K562 (cell line): Measurements from ENCODE around the gene RIOX2. TPM values are rescaled to one million over a fixed set of nuclear protein-coding genes. Genes with fewer than 3 reads are reported as not detected.

ENCODE experiments used
- ATAC-seq: fragments of 200-7000 bp; cut with Tn5 transposase; 3 replicates; pipeline ENCODE4 v1.9.1; 2020; ENCODE audit warnings: moderate library complexity
- BruUV-seq: library from RNA; stranded (reverse); fragments of 400-500 nt; replicated peaks from 2 replicates; lab custom pipeline; 2021; lab: Mats Ljungman, UMichigan
- CTCF ChIA-PET: fragments of 300-600 bp; formaldehyde crosslinking; extraction: SDS; loops from one replicate; lab custom pipeline; 2021; ENCODE audit warnings: low intra/inter-chr PET ratio; lab: Yijun Ruan, JAX
- POLR2A ChIA-PET: fragments of 300-600, 350-650 bp; sonication (Branson Sonifier 250); formaldehyde crosslinking; extraction: SDS; loops from one replicate; lab custom pipeline; 2021; ENCODE audit warnings: antibody characterized with exemption, inconsistent platforms; lab: Yijun Ruan, JAX
- DNase-seq, 4 experiments: peaks; one replicate each; pipeline versions ENCODE4 v3.0.0 to v3.0.0-alpha.2; 2011 to 2018; ENCODE audit warnings: low spot score in 3 of 4, mixed read lengths in 3 of 4; ENCODE audit errors: extremely low read depth in 1 of 4
- FAIRE-seq: peaks from 2 replicates; lab custom pipeline; 2011; peaks lifted over from hg19 to GRCh38; lab: Jason Lieb, UNC
- H2AFZ ChIP-seq: 2 replicates; pipeline ENCODE4 v1.6.0; 2011; ENCODE audit warnings: low read depth, low read length, control low read depth, inconsistent platforms
- H3K27ac ChIP-seq: fragments of 200-600 bp; 3 replicates; pipeline ENCODE4 v1.8.0; 2011; ENCODE audit warnings: low read depth, mild to moderate bottlenecking, control low read depth, inconsistent platforms, low read length, moderate library complexity, mixed read lengths; ENCODE audit errors: extremely low read depth
- H3K27me3 ChIP-seq, 2 experiments: fragments of 300-600 bp in 1 of 2; 2 replicates in 1 of 2; 3 replicates in 1 of 2; pipeline versions ENCODE4 v1.6.0 to v1.8.0; 2011; ENCODE audit warnings: inconsistent platforms in 2 of 2, low read length in 2 of 2, mild to moderate bottlenecking in 1 of 2, mixed read lengths in 1 of 2, moderate library complexity in 1 of 2; ENCODE audit not compliant: control insufficient read depth in 2 of 2, insufficient read depth in 2 of 2
- H3K36me3 ChIP-seq: fragments of 300-600 bp; 3 replicates; pipeline ENCODE4 v1.8.0; 2011; ENCODE audit warnings: mild to moderate bottlenecking, low read length, inconsistent platforms; ENCODE audit not compliant: control insufficient read depth, insufficient read depth
- H3K4me1 ChIP-seq, 2 experiments: fragments of 200-600 bp in 1 of 2; replicated peaks in 1 of 2; 2 replicates in 1 of 2; 3 replicates in 1 of 2; pipeline versions ENCODE4 v1.5.1 to v1.8.0; 2011; ENCODE audit warnings: inconsistent platforms in 2 of 2, low read length in 2 of 2, mild to moderate bottlenecking in 1 of 2, mixed read lengths in 1 of 2, moderate library complexity in 1 of 2; ENCODE audit not compliant: control insufficient read depth in 2 of 2, insufficient read depth in 2 of 2
- H3K4me2 ChIP-seq: 2 replicates; pipeline ENCODE4 v1.6.1; 2011; ENCODE audit warnings: low read length, control low read depth, inconsistent platforms, mixed read lengths; ENCODE audit not compliant: insufficient read depth
- H3K4me3 ChIP-seq: fragments of 200-600 bp; sonication (generic), shearing (Covaris generic); 2 replicates; pipeline ENCODE4 v1.5.1; 2016; ENCODE audit warnings: control low read depth, inconsistent platforms
- H3K79me2 ChIP-seq: fragments of 200-600 bp; 3 replicates; pipeline ENCODE4 v1.8.0; 2011; ENCODE audit warnings: low read length, inconsistent platforms; ENCODE audit not compliant: control insufficient read depth, insufficient read depth
- H3K9ac ChIP-seq, 2 experiments: 2 replicates each; pipeline versions ENCODE4 v1.6.0 to v1.6.1; 2011; ENCODE audit warnings: low read depth in 2 of 2, low read length in 2 of 2, control low read depth in 1 of 2, inconsistent platforms in 1 of 2, mild to moderate bottlenecking in 1 of 2, mixed read lengths in 1 of 2; ENCODE audit not compliant: insufficient read depth in 1 of 2
- H3K9me1 ChIP-seq: one replicate; pipeline ENCODE4 v1.6.0; 2011; ENCODE audit warnings: inconsistent platforms, mild to moderate bottlenecking, low read length, moderate library complexity; ENCODE audit not compliant: control insufficient read depth, insufficient read depth
- H3K9me3 ChIP-seq: replicated peaks from 2 replicates; pipeline ENCODE4 v1.5.1; 2011; ENCODE audit warnings: low read depth, low read length, inconsistent platforms; ENCODE audit not compliant: control insufficient read depth, insufficient read depth
- H4K20me1 ChIP-seq: replicated peaks from 2 replicates; pipeline ENCODE4 v1.6.1; 2011; ENCODE audit warnings: low read length, inconsistent platforms, mixed read lengths; ENCODE audit not compliant: control insufficient read depth, insufficient read depth
- ADNP ChIP-seq: fragments of 200-800 bp; sonication (Bioruptor generic); IDR thresholded peaks from 2 replicates; pipeline ENCODE4 v1.6.1; 2016; ENCODE audit warnings: missing genetic modification characterization, missing compliant biosample characterization
- DLX4 ChIP-seq: fragments of 250-450 bp; sonication (Bioruptor Pico); IDR thresholded peaks from 2 replicates; pipeline ENCODE4 v1.6.1; 2021; ENCODE audit warnings: mild to moderate bottlenecking
- ESRRB ChIP-seq: fragments of 250-450 bp; sonication (Bioruptor Pico); IDR thresholded peaks from 2 replicates; pipeline ENCODE4 v1.5.0; 2020; ENCODE audit warnings: mild to moderate bottlenecking, moderate library complexity, borderline replicate concordance
- FOXP1 ChIP-seq: sonication (generic); formaldehyde crosslinking; IDR thresholded peaks from 2 replicates; pipeline ENCODE4 v1.8.0; 2022; ENCODE audit warnings: mild to moderate bottlenecking, missing genetic modification reagents
- HMG20B ChIP-seq: fragments of 250-450 bp; sonication (Bioruptor Pico); IDR thresholded peaks from 2 replicates; pipeline ENCODE4 v1.5.0; 2021; ENCODE audit warnings: mild to moderate bottlenecking
- HOMEZ ChIP-seq: fragments of 250-450 bp; sonication (Bioruptor Pico); IDR thresholded peaks from 2 replicates; pipeline ENCODE4 v1.4.0; 2020; ENCODE audit warnings: mild to moderate bottlenecking, moderate library complexity
- MIER1 ChIP-seq: fragments of 450-650 bp; IDR thresholded peaks from 2 replicates; pipeline ENCODE4 v1.6.1; 2016; ENCODE audit warnings: antibody characterized with exemption, mild to moderate bottlenecking, low read depth
- RBM14 ChIP-seq: fragments of 200-400 bp; formaldehyde crosslinking; IDR thresholded peaks from 2 replicates; pipeline ENCODE4 v1.6.1; 2018; ENCODE audit warnings: low read depth, mild to moderate bottlenecking, low read length, moderate library complexity, borderline replicate concordance; ENCODE audit not compliant: insufficient read depth
- SMARCC2 ChIP-seq: fragments of 450-650 bp; IDR thresholded peaks from 2 replicates; pipeline ENCODE4 v1.6.1; 2017; ENCODE audit warnings: antibody characterized with exemption, moderate library complexity, mild to moderate bottlenecking, low read depth
- TFAM ChIP-seq: fragments of 250-450 bp; sonication (Bioruptor Pico); conservative IDR thresholded peaks from 2 replicates; pipeline ENCODE4 v1.5.0; 2021; ENCODE audit warnings: mild to moderate bottlenecking, moderate library complexity
- UBTF ChIP-seq, 2 experiments: IDR thresholded peaks; 2 replicates each; pipeline ENCODE4 v1.6.1; 2012; ENCODE audit warnings: improper control_type of control experiment in 2 of 2, low read depth in 2 of 2, low read length in 2 of 2, borderline replicate concordance in 1 of 2
- USF1 ChIP-seq: sonication (generic); formaldehyde crosslinking; IDR thresholded peaks from 2 replicates; pipeline ENCODE4 v1.9.0; 2022; ENCODE audit warnings: mild to moderate bottlenecking, missing genetic modification reagents
- ZHX1 ChIP-seq: fragments of 150-350 bp; conservative IDR thresholded peaks from 2 replicates; pipeline ENCODE4 v1.6.1; 2014; ENCODE audit warnings: low read length
- ZNF12 ChIP-seq: sonication (generic); formaldehyde crosslinking; IDR thresholded peaks from 2 replicates; pipeline ENCODE4 v1.4.0; 2020; ENCODE audit warnings: mild to moderate bottlenecking, missing genetic modification reagents
- ZNF3 ChIP-seq: fragments of 250-450 bp; sonication (Bioruptor Pico); IDR thresholded peaks from 2 replicates; pipeline ENCODE4 v1.5.0; 2021; ENCODE audit warnings: mild to moderate bottlenecking, moderate library complexity
- WGBS: fragments of 100-300 bp; shearing (Covaris generic); methylation state at CpG from one replicate; pipeline ENCODE4 v1.1.6; 2016; ENCODE audit warnings: low coverage, mixed read lengths; ENCODE audit not compliant: insufficient coverage; ENCODE audit errors: missing lambda C conversion rate; 5-methylcytosine and 5-hydroxymethylcytosine counted together
- in situ Hi-C: fragments of 300-500 bp; cut with MboI; formaldehyde crosslinking; loops from 4 replicates; pipeline ENCODE4 v1.15.0; 2018; ENCODE audit warnings: inconsistent platforms, mixed read lengths
- intact Hi-C: fragments of 100-400 bp; cut with micrococcal nuclease; formaldehyde crosslinking; loops from 2 replicates; pipeline ENCODE4 v1.14.2; 2022
- polyA plus RNA-seq, 8 experiments: library from polyadenylated mRNA; depleted of rRNA in 4 of 8; stranded (reverse) in 5 of 8; unstranded in 3 of 8; fragments of >200 nt; fragmentation: Nextera tagmentation in 2 of 8; fragmentation: Illumina TruSeq in 1 of 8; extraction: Ambion mirVana in 2 of 8; extraction: Trizol in 1 of 8; gene quantifications; 2 replicates each; pipeline versions ENCODE4 v1.2.1 to v1.2.3, GENCODE V29; 2011 to 2014; ENCODE audit warnings: inconsistent platforms in 1 of 8, missing spikeins in 1 of 8
- total RNA-seq, 7 experiments: library from RNA; depleted of rRNA in 6 of 7; stranded (reverse); fragments of >200 nt in 6 of 7; fragmentation: Illumina TruSeq in 2 of 7; extraction: Trizol in 2 of 7; gene quantifications; 2 replicates each; pipeline versions ENCODE4 v1.2.1 to v1.2.3, GENCODE V29; 2011 to 2021; ENCODE audit warnings: low replicate concordance in 1 of 7

Gene RIOX2
- total and polyA plus RNA-seq, 9 of the 15 experiments (the other 6 are each of a cell fraction or from before 2014, with no cell fraction given) = 22.2 to 56.0 (median 32.6) TPM

- ATAC-seq (no peak), DNase-seq (no peak), FAIRE-seq (no peak)
- no peaks in the 10 kb centered on the region for H3K9me3 ChIP-seq
- no peaks in the 10 kb centered on the region for H3K36me3 ChIP-seq
- in situ Hi-C loops = loop anchor here (5.0 kb wide), 1 partner anchor 228 kb away; no protein-coding TSS in a partner anchor
- H3K4me2 ChIP-seq = no peak overlapping the region
- no peaks in the 10 kb centered on the region for H3K27me3 ChIP-seq
- H2AFZ ChIP-seq = no peak overlapping the region
- 4% methylated on average over 4 of the region's 4 CpGs for WGBS
- no peak overlapping the region for H3K4me3 ChIP-seq
- no peak overlapping the region for H3K27ac ChIP-seq
- H3K79me2 ChIP-seq = no peaks in the 10 kb centered on the region
- H3K9me1 ChIP-seq = no peaks in the 10 kb centered on the region
- no TSS peak for BruUV-seq
- intact Hi-C loops = loop anchor here (10.0 kb wide), 1 partner anchor 1156 kb away; no protein-coding TSS in a partner anchor
- ChIA-PET CTCF (no interaction called here), POLR2A (interaction anchor here (0.6 kb wide), 1 partner anchor 116 kb away, joined by 3 read pairs; no protein-coding TSS in a partner anchor)
- H3K4me1 ChIP-seq = no peaks in the 10 kb centered on the region
- no peak overlapping the region for H3K9ac ChIP-seq
- H4K20me1 ChIP-seq = no peaks in the 10 kb centered on the region
- no peak for TF ChIP-seq HMG20B
- no peak for TF ChIP-seq HOMEZ (CRISPR knock-in tag)
- TF ChIP-seq TFAM = no peak
- TF ChIP-seq ADNP (tag) = no peak
- TF ChIP-seq ZNF3 (CRISPR knock-in tag) = no peak
- no peak for TF ChIP-seq ZNF12 (CRISPR knock-in tag)
- no peak for TF ChIP-seq ESRRB (CRISPR knock-in tag)
- no peak for TF ChIP-seq RBM14
- no peak for TF ChIP-seq SMARCC2
- TF ChIP-seq MIER1 = no peak
- no peak for TF ChIP-seq USF1 (CRISPR knock-in tag)
- TF ChIP-seq ZHX1 = no peak
- no peak for TF ChIP-seq FOXP1 (CRISPR knock-in tag)
- no peak for TF ChIP-seq DLX4 (CRISPR knock-in tag)
- TF ChIP-seq UBTF (IDR thresholded peaks at IDR 0.05; ENCODE audit: borderline replicate concordance in 1 of 2, low read depth in 2 of 2, low read length in 2 of 2) = no peak
These were observed 48.2 kb upstream of the RIOX2 start for GRCh38 chr3:98020412-98020811.
